Stimulated activated CD4-positive, alpha-beta T cell treated with anti-CD3 and anti-CD28 coated beads, Interleukin-15, amount 100 ng/mL, for 1 hour (primary cell): ENCODE data around the gene PHF12.

Experiments
- DNase-seq, 2 donors: peaks; one replicate each; pipeline ENCODE4 v3.0.0-alpha.2; 2020; ENCODE audit warnings: low read depth in 1 of 2, low spot score in 1 of 2

Gene PHF12

DNA sequence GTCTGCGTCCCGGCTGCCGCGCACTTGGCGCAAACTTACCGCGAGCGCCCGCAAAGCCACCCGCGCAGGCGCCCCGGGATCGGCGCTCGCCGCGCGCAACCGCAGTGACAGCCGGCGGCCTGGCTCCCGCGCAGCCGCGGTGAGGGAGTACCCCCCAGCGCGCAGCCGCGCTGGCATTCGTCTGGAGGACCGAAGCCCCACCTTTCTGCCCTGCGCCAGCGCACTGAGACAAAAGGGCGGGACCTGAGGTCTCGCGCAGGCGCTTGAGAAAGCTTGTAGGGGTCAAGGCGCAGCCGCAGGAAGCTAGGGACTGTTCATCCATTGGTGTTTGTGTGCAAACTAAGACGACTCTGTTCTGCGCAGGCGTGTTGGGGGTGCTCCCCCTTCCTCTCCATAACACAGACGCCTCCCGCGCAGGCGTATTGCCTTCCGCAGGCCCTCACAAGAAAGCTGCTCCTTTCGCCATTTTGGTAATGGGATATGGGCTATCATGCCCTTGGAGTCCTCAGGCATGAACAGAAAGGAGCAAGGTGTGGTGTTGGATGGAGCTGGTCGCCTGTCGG is at the start of gene PHF12:
TSS of gene PHF12 (minus strand) at position 91 of the 563 bp plus-strand sequence. CDS start 558 bp downstream, outside the sequence.
- peak; percentile 97 to 99 for DNase-seq

DNA sequence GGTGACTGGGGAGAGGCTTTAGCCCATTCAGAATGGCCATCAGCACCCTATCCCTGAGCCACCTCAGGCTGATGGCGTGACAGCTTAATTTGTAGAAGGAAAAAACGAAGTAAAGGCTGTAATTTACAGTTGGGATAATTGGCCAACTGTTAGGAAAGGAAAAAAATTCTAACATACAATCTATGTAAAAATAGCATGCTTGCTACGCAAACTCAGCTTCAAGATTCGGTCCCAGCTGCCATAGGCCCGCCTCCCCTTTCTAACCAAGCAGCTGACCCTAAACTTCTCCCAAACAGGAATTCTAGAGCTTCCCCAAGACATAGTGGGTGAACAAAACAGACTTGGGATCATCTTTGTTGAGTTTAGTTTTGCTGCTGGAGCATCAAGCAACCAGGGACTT is 49.7 kb upstream of the PHF12 start:
- DNase-seq = no peak

DNA sequence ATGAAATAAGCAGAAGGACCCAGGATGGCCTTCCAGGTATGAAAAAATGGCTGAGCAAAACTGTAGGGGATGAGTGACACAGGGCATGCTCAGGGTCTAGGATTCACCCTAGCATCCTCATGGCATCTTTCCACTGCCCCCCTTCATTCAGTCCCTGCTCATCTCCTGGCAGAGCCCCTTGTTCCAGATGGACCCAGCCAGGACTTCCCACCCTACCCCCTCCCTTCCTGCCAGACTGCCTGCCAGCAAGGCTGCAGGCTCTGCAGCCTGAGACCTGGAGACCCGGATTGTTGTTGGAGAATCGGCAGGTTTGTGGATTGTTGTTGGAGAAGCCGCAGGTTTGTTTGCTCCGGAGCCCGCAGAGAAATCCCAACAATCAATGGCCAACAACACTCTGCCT is 47.9 kb upstream of the PHF12 start:
- no peak for DNase-seq

DNA sequence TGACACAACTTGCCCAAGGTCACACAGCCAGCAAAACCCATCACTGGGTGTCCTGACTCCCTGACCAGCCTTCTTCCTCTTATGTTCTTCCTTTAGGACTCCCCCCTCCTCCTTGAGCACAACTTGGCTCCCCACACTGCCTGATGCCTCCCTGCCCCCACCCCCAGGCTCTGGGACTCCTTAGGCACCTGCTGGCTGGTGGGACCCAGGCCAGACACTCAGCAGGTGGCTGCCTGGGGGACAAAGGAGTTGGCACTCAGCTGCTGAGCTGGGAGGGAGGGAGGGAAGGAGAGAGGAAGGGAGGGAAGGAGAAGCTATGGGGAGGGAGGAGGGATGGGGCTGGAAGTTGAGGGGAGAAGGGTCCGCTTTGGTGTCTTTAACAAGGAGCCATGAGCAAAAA is 46.5 kb upstream of the PHF12 start:
- DNase-seq = no peak

DNA sequence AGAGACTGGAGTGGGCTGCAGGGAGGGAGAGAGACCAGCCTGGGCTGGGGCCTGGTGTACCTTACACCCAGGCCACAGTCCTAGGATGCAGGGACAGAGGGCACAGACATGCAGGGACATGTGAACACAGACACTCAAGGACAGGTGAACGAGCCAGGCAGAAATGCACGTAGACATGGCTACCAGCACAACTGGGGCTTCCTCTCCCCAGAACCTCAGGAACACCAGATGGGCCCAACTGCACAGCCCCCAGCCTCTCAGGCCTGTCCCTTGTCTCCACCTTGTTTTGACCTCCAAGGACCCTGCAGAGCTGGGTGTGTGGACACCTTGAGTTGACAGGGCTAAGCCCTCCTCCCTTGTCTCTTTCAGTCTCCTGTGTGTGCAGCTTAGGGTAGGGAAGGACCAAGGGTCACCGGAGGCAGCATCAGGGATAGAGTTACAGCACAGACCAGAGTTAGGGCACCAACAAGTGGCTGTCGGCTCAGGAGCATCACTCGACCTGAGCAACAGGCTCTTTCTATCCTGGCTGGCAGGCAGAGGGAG is 45.3 kb upstream of the PHF12 start:
- no peak for DNase-seq

DNA sequence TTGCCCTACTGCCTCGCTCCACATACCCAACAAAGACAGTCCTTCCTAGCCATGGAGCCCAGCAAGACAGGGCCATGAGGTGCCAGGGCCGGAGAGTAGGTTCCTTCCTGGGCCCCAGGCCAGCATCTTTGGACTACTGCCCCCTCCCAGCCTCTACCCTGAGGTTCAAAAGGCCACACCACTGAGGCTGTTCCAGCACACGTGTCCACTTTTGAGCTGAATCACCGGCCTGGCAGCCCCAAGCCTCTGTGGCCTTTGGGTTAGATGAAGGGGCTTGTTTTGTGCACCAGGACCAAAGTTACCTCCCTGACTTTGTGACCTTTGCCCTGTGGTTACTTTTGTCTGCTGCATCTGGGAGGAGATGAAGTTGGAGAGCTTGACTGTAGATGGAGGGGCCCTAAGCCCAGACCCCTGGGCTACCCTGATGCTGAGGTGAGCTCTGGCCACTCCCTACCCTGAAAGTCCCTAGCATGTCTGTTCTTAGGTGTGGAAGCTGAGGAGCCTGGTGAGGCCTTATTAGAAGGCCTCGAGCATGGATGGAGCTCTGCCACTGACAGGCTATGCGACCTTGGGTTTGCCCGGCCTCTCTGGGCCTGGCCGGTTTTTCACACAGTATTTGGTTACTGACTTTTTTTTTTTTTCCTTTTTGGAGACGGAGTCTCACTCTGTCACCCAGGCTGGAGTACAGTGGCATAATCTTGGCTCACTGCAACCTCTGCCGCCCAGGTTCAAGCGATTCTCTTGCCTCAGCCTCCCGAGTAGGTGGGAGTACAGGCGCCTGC is 42.5 kb upstream of the PHF12 start:
- DNase-seq = no peak

DNA sequence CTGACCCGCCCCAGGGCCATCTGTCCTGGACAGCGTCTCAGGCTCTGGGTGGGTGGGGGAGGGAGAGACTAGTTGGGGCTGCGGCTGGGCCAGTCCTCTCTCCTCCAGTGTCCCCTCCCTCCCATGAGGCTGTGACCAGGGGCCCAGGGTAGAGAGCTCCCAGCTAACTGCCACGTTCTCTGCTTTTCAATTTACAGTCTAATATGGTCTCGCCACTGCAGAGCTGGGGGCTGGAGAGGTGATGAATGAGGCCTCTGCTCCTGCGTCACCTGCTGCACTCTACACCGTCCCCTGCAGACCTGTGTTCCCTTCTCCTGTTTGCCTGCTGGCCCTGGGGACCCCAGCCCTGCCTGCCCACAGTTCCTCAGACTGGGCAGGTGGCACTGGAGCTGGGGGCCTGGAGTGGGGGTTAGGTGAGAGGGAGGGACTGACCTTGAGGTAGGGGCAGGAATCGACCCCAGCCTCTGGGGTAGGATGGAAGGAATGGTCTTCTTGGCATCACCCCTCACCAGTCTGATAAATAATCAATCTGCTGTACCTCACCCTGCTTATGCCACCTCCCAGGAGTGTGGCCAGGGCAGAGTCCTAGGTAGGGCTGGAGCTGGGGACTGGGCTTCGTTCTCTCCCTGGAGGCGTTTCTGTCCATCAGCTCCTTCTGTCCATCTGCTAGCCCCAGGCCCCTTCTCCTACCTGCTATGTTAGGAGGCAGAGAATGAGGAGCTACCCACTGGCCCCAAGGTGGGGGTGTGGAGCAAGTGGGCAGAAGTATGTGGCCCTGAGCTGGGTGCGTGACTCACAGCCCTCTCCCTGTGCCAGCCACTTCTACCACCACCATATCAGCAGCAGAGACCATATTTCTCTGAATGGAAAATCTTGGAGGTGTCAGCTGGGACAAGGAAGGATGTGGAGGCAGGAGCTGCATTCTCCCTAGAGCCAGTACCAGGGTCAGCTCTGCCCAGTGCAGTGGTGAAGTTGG is 41.6 kb upstream of the PHF12 start:
- no peak for DNase-seq

DNA sequence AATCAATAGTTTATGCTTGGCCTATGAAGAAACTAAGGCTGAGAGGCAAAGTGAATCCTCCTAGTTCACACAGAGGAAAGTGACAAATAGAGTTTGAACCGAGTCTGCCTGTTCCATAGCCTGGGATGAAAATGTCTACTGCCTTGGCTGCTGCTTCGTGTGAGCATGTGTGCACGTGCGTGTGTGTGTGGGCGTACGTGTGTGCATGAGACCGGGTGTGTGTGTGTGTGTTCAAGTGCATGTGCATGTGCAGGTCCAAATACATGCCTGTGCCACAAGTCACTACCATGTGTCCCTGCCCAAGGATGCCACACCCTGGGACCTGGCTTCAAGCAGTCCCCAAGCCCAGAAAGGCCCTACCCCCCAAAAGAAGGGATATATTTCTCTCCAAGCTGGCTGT is 40.9 kb upstream of the PHF12 start:
- no peak for DNase-seq

DNA sequence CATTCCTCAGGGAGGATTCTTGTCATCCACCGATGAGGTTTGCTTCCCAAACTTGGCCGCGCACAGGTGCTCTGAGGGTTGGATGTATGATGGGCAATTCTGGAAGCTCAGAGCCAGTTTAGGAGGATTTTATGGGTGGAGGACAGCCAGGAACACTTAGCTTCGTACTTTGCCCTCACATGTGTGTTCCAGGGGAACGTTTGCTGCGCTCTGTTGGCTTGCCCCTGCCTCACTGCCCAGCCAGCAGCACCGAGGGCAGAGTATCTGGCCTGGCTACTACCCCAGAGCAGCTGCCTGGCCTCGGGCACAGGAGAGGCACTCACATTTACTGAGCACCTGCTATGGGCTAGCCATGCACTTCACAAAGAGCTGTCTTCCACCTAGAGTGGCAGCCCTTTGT is 40.5 kb upstream of the PHF12 start:
- no peak for DNase-seq

DNA sequence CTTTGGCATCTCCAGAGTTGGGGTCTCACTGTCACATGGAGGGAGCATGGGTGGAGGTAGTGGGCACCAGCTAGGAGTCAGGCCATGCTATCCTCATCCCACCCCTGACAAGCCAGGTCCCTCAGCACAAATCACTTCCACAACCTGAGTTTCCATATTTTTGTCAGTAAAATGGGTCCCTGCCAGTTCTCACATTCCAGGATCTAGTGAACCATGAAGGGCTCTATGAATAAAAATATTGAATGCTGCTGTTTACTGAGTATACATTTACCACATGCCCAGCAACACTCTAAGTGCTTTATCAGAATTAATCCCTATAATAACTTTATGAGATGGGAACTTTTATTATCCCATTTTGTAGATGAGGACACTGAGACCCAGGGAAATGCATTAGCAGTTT is 37.7 kb upstream of the PHF12 start:
- no peak for DNase-seq

DNA sequence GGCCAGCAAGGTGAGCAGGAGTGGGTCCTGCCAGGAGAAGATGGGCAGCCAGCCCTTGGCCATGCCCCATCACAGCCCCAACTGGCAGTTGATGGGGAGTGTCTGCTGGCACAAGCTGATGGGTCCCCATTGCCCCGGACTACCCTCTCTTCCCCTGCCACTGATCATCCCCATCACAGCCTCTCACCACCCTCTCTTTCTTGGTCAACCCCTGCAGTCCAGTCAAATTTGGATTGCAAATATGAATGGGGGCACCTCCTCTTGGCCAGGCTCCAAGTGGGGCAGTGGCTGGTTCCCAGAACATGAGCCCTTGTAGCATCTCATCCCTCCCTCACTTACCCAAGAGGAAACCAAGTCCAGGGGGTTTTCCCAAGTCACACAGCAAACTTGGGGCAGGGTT is 37.2 kb upstream of the PHF12 start:
- no peak for DNase-seq

DNA sequence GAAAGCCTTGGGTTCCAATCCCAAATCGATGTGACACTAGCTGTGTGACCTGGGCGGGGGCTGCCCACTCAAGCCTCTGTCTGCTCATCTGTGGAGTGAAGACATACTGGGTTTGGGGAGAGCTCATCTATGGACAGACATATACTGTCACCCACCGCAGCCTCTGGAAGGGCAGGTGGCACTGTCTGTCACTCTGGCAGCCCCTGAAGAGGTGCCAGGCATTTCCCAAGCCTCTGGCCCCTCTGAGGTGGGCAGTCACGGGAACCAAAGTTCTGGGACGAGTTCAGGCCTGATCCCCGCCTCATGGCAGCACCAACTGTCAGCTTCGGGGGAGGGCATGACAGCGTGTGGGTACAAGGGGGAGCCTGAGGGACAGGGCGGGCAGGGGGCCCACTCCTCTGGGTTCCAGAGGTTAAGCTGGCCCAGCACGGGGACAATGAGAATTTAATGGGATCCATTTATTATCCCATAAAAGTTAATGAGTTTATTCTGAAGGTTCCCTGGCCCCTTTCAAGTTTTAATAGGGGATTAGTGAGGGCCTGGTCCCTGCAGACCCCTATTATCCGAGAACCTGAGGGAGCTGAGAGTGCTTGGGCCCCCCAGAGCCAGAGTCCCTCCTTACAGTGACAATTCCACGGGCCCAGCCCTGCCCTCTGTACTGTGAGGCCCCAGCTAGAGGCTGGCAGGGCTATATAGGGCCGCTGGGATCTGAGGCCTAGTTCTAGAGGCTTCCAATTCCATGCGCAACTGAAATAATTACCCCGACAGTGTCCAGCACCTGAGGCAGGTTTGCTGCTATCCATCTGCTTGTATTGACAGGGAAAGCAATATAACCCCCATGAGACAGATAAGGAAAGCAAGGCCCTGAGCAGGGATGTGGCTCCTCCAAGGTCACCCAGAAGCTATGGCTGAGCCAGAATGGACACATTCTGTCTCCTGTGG is 35.7 kb upstream of the PHF12 start:
- DNase-seq = no peak

DNA sequence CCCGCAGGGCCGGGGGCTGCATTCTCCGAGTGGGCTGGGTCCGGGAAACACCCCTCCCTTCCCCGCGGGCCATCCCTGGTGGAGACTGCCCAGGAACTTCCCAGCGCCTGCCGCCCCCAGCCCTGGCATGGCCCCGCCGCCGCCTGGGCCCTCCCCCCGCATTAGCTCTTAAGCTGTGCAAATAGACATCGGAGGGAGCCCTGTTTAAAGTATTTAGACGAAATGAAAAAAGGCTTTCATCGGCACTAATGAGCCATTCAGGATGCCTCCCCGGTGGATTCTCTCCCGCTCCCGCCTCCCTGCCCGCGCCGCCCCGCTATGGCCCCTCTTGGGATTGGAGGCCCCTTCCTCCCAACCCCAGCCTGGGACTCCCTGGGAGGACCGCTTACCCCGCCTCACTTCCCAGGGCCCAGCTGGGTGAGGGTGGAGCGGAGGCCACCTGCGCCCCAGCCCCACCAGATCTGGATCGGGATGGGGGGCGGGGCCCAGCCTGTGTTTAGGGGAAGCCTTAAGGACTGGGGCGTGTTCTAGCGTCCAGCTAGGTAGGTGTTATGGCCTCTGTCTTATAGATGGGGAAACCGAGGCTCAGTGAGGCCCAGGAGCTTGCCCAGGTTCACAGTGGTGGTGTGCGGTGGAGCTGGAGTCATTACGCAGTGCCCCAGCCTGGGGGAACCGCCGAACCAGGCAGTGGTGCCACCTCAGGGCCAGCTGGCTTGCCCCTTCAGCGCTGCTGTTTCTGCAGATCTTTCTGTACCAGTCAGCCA is 34.8 kb upstream of the PHF12 start:
- DNase-seq = no peak

DNA sequence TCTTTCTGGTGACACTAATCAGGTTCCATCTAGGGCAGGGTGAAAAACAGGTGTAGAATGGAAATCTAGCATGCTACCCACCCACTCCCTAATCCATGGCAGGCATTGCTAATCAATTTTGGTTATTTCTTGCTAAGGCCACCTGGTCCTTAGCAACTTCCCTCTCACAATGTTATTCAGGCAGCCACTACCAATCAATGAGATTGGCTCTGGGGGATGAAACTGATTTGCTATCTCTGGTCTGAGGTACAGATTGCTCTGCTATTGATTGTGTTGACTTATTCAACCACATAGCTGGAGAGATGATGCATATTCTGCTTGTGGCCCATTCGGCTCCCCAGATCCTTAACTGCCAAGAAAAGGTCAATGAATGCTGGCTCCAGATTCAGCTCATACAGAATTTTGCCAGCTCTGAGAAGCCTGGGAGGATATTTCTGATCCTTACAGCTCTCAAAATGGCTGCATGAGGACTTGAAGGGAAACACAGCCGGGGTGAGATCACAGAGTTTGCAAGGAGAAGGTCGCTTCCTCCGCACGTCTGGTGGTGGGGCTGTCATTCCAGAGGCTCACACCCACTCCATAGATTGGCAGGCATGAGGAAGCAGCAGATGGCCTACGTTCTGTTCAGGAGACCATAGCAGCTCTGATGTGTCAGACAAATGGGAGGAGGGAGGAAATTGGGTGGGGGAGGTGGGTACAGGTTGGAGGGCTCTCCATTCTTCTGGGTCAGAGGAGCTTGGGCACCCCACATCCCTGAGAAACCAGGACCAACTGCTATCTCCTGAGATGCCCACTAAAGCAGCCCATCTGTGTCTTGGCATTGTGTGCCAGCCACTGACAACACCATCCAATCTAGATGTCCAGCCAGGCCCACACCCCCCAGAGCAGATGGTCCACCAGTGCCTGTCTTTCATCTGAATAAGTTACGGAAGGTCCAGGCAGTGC is 32.2 kb upstream of the PHF12 start:
- DNase-seq = no peak

DNA sequence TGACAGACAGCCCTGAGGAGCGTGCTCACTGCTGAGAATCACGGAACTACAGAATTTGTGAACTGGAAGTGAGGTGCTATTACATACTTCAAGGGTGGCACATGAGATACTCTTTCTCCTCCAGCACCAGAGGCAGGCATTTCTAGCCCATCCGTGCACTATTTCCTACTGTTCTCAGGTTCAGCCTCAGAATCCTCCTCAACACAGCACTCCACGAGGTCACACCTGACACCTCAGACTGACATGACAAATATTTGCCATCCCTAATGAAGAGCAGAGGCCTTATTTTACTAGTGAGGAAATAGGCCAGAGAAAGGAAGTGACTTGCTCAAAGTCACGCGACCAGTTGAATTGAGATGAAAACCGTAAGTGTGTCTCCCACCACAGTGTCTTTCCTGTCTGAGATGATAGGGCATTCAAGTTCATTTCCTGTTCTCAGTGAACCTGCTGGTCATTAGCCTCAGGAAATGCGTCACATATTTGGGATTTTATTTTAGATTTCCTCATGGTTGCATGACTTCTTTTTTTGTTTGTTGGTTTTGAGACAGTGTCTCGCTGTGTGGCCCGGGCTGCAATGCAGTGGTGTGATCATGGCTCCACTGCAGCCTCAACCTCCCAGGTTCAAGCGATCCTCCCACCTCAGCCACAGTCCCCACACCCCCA is 30.9 kb upstream of the PHF12 start:
- peak in 1 of 2 donors; percentile 7 for DNase-seq

DNA sequence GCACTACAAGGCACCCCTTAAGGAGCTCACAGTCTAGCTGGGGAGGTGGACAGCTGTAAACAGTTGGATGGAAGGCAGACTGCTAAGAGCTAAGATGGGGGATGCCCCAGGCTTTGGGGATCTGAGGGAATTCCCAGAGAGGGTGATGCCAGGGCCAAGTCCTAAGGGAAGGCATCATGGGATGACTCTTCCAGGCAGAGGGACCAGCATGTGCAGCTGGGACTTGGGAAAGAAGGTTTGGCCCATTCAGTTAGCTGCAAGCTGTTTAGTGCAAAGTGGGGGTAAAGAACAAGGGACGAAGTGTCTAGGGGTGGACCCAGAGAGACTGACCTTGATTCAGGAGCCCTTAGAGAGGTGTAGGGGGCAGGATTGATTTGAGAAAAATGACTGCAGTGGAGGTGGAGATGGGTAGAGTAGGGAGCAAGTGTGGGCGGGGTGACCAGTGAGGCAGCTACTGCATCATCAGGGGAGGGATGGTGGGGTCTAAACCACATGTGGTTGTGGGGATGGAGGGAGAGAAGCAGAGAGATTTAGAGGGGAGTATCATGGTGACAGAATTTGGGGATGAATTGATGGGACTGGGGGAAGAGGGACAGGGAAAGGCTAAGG is 27.1 kb upstream of the PHF12 start:
- no peak for DNase-seq

DNA sequence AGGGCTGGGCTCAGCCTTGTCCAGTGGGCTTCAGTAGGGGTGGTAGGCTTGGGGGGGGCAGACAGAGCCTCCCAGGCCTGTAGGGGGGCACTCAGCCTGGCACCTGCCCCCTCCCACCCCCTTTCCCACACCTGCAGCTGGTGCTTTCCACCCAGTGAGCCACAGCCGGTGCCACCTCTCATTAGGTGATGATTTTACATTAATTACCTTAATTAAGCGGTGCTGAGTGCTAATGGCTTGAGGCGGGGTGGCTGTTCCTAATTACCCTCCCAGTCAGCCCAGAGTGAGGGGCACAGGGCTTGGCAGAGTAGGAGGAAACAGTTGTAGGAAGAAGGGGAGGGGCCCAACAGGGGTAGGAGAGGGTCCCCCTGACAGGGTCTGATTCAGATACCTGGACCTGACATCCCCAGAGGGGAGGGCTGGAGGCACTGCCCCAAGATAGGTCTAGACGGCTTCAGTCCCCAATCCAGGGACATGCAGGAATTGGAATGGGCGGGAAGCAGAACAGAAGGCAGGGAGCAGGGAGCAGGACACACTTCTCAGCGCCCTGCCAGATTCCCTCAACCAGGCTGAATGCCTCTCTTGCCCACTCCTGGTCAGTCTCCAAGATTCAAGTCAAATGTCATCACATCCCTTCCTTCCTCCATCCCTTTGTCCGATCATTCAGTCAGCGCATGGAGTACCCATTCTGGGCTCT is 26.5 kb upstream of the PHF12 start:
- no peak for DNase-seq
